Ishikawa (cell line): Measurements from ENCODE around the gene KCTD6.

Source experiments
- CREB1 ChIP-seq: IDR thresholded peaks from 2 replicates; pipeline ENCODE4 v1.6.1; 2012; ENCODE audit warnings: low read depth
- EGR1 ChIP-seq: IDR thresholded peaks from 2 replicates; pipeline ENCODE4 v1.6.1; 2012
- EP300 ChIP-seq: IDR thresholded peaks from 2 replicates; pipeline ENCODE4 v1.6.1; 2012; ENCODE audit warnings: borderline replicate concordance
- FOXM1 ChIP-seq: IDR thresholded peaks from 2 replicates; pipeline ENCODE4 v1.6.1; 2012; ENCODE audit warnings: low read depth, borderline replicate concordance
- MAX ChIP-seq: IDR thresholded peaks from 2 replicates; pipeline ENCODE4 v1.6.1; 2012
- NFIC ChIP-seq: IDR thresholded peaks from 2 replicates; pipeline ENCODE4 v1.6.1; 2012
- RAD21 ChIP-seq: IDR thresholded peaks from 2 replicates; pipeline ENCODE4 v1.6.1; 2012; ENCODE audit warnings: low read depth
- REST ChIP-seq: IDR thresholded peaks from 2 replicates; pipeline ENCODE4 v1.6.1; 2012; ENCODE audit warnings: low read depth, mild to moderate bottlenecking
- TAF1 ChIP-seq: IDR thresholded peaks from 2 replicates; pipeline ENCODE4 v1.6.1; 2012; ENCODE audit warnings: low read depth, mild to moderate bottlenecking
- TEAD4 ChIP-seq: IDR thresholded peaks from 2 replicates; pipeline ENCODE4 v1.6.1; 2012
- USF1 ChIP-seq: IDR thresholded peaks from 2 replicates; pipeline ENCODE4 v1.6.1; 2012
- YY1 ChIP-seq: IDR thresholded peaks from 2 replicates; pipeline ENCODE4 v1.6.1; 2012; ENCODE audit warnings: low read depth
- ZBTB7A ChIP-seq: IDR thresholded peaks from 2 replicates; pipeline ENCODE4 v1.6.1; 2012; ENCODE audit warnings: low read depth

DNA sequence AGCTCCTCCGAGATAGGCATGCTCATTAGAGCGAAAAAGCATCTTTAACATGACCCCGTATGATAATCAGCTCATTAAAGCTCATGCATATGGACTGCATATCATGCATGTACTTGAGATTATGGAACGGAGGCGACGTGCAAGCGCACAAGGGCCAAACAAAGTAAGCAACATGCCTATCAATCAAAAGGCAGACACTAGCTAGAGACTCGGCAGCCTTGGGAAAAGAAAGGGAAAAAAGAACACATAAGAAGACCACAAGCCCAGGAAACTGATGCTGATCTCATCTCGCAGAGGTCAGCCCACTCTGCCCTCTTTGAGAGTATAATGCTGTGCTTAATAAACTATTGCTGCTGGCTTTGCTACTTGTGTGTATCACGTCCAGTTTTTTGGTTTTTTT lies 47.7 kb downstream of the KCTD6 start:
- no peak for TF ChIP-seq REST
- TF ChIP-seq USF1, result no peak
- TF ChIP-seq MAX, result no peak
- TF ChIP-seq EP300, result no peak
- no peak for TF ChIP-seq NFIC
- TF ChIP-seq CREB1, result no peak
- TF ChIP-seq YY1, result no peak
- no peak for TF ChIP-seq FOXM1
- TF ChIP-seq TEAD4, result no peak
- TF ChIP-seq RAD21, result no peak
- TF ChIP-seq EGR1, result no peak
- TF ChIP-seq ZBTB7A, result no peak
- no peak for TF ChIP-seq TAF1
